Measurements from ENCODE around the gene BPI.
A peak's percentile ranks its signal among the peaks of the same experiment; 100 is the strongest.
"Not testable (repeated sequence)": the region's sequence is repeated elsewhere in the genome, so short reads cannot be mapped to it uniquely, and the experiment has no call there.

BPI gene

DNA sequence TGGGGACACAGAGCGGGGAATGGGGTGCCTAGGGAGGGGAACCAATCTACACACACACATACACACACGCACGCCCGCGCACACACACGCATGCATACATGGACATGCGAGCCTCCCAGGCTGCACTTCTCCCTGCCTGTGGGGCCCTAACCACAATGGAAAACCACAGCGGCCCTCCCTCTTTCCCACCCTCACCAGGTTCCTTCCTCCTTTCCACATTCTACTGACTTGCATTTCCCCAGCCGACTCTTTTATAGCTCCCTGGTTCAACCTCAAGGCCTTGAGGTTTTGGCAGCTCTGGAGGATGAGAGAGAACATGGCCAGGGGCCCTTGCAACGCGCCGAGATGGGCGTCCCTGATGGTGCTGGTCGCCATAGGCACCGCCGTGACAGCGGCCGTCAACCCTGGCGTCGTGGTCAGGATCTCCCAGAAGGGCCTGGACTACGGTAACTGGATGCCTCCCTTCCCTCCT is at the start of gene BPI:
BPI (plus strand) TSS at position 249 of the 472 bp plus-strand sequence; CDS start at position 317, 68 bp downstream.
- DNase-seq, result peak; percentile 100
- in situ Hi-C loops (cut with MboI; ENCODE audit: low pct_unique_long_range_greater_than_20kb, low sequenced_read_pairs), result no loop called here

DNA sequence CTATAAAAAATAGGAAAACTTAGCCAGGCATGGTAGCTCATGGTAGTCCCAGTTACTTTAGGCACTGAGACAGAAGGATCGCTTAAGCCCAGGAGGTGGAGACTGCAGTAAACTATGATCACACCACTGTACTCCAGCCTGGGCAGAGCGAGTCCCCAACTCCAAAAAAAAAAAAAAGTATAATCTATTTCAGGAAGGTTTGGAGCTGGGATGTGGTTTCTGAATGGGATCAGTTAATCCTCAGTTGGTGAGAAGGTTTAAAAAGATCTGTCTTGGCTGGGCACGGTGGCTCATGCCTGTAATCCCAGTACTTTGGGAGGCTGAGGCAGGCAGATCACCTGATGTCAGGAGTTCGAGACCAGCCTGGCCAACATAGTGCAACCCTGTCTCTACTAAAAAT is 49.3 kb upstream of the BPI start:
- DNase-seq; in situ Hi-C loops (cut with MboI; ENCODE audit: low pct_unique_long_range_greater_than_20kb, low sequenced_read_pairs): not testable (repeated sequence)

DNA sequence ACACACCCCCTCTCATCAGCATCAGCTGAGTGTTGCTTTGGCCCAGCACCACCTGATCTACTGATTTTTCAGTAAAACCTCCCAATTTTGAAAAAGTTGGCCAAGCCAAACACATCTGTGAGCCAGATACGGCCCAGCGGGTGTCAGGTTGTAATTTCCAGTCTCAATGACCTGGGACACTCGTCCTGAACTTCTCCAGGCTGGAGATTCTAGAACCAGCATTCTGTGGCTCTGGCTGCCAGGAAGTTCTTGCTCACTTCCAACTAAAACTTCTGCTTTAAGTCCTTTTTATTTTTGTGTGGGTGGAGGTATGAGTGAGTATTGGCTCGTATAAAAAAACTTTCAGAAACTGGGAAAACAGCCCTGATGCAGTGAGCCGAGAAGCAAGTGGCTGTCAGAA is 48.6 kb upstream of the BPI start:
- no peak for DNase-seq
- in situ Hi-C loops (cut with MboI; ENCODE audit: low pct_unique_long_range_greater_than_20kb, low sequenced_read_pairs), result no loop called here

DNA sequence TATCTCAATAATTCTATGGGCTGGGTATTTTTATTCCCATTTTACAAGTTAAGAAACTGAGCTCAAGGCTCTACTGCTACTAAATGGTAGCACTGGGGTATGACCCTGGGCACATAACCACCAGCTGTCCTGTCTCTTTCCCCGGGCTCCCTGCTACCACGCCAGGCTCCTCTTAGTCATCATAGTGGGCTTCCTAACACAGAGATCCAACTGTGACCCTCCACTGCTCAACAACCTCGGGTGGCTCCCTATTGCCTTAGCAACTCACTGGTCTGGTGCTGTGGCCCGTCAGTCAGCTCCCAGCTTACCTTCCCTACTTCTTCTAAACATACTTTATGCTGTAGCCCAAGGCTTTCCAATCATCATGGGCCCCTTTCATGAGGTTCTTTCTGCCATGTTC is 47.9 kb upstream of the BPI start:
- no peak for DNase-seq
- in situ Hi-C loops (cut with MboI; ENCODE audit: low pct_unique_long_range_greater_than_20kb, low sequenced_read_pairs), result no loop called here

DNA sequence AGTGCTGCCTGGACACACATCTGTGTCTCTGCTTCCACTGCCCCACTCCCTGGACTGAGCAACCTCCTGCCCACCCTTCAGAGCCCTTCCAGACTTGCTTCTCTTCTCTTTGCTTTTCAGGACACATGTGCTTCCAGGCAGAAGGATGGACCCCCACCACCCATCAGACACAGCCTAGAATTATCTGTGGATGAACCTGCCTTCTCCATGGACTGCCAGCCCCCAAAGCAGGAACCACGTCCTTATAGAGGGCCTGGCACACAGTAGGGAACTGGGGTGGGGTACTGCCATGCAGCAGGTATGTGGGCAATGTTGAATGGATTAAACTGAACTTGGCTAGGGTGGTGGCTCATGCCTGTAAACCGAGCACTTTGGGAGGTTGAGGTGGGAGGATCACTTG is 47.0 kb upstream of the BPI start:
- no peak for DNase-seq
- in situ Hi-C loops (cut with MboI; ENCODE audit: low pct_unique_long_range_greater_than_20kb, low sequenced_read_pairs), result no loop called here

DNA sequence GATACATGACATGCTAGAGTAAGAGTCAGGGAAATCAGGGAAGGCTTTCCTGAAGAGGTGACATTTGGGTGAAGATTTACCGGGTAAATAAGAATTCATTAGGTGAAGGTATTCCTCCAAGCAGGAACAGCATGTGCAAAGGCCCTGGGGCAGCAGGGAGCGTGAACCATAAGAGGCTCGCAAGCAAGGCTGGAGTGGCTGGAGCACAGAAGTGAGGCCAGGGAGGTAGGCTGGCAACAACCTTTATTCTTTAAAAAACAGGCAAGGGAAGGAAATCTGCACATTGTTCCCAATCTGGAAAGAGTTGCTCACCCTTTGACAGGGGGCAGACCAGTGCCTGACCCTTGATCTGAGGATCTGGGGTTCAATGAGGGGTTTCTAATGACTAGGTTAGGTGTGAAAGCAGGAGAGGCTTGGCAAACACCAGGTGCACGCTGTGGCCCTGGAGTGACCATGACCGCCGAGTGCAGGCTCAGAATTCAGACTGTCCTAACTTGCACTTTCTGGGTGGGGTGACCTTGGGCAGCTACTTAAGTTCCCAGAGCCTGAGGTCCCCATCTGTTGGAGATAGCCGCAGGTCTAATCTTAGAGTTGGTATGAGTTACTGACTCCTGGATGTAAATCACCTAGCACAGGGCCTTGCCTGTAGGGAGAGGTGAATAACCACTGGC is 45.3 kb upstream of the BPI start:
- no peak for DNase-seq
- in situ Hi-C loops (cut with MboI; ENCODE audit: low pct_unique_long_range_greater_than_20kb, low sequenced_read_pairs), result no loop called here

DNA sequence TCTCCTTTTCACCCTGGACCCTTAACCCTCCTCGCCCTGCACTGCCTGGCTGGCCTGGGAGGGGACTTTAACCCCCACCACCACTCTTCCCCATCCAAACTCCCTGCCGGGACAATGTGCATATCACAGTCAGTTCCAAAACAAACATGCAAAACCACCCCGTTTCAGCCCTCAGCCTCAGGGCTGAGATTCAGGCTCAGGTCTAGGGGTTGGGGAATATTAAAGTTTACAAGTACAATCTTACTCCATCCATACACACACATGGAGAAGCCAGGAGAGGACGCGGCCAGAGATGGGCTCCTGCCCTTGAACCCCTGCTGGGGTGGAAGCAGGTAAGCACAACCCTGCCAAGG is 44.0 kb upstream of the BPI start:
- DNase-seq, result no peak
- in situ Hi-C loops (cut with MboI; ENCODE audit: low pct_unique_long_range_greater_than_20kb, low sequenced_read_pairs), result no loop called here

DNA sequence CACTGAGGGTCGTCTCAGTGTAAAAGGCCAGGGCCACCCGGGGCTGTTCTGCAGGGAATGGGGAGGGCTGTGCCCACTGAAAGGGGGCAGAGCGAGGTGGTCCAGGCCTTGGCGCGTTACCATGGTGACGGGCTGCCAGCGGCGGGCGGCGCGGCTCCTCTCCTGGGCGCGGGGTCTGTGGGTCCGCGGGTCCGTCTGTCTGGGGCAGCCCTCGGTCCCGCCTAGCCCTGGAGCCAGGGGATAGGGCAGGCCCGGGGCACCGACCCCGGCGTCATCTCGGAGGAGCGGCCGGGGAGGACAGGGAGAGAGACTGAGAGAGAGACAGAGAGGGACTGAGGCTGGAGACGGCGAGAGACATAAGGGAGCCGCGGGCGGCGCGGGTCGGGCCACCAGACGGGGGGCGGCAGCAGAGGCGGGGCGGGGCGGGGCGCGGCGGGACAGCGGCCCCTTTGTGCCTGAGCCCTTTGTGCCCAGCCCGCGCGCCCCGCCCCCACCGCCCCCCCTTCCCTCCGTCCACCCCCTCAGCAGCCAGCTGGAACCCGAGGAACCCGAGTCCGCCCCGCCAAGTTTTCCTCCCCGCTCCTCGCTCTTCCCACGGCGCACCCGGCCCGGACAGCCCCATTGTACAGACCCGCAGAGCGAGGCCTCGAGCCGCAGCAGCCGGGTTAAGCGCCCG is 43.4 kb upstream of the BPI start, which contains the start of gene KIAA1755:
KIAA1755 (minus strand) TSS at position 358 of the 676 bp plus-strand sequence; CDS start at position 123, 235 bp downstream.
- in situ Hi-C loops (cut with MboI; ENCODE audit: low pct_unique_long_range_greater_than_20kb, low sequenced_read_pairs), result no loop called here
- no peak for DNase-seq

DNA sequence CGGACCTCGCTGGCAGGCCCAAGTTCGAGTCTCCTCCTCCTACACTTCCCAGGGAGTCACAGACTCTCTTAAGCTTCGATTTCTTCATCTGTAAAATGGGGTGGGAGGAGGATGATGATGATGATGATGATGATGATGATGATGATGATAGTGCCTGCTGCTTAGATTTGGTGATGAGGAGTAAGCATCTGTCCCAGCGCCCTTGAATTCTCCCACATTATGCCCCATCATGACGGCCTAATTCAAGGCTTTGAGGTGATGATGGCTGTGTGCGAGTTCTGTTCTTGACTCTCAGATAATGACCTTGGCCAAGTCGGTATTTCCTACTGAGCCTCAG is 42.9 kb upstream of the BPI start:
- no peak for DNase-seq
- in situ Hi-C loops (cut with MboI; ENCODE audit: low pct_unique_long_range_greater_than_20kb, low sequenced_read_pairs), result no loop called here

DNA sequence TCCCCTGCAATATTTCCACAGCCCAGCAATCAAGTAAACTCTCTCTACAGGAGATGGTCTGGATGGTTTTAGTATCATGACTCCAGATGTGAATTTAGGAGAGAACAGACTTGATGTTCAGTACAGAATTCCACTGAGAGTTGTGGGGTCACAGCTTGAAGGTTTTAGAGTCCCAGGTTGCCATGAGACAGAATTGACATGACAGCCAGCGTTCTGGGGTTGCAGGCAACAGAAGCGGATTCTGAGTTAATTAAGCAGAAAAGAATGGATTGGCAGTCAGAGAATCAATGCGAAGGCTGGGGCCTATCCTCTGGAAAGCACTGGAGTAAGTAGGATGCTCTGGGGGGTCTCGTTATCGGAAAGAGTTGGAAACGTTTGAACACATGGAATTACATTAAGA is 41.0 kb upstream of the BPI start:
- in situ Hi-C loops (cut with MboI; ENCODE audit: low pct_unique_long_range_greater_than_20kb, low sequenced_read_pairs), result no loop called here
- no peak for DNase-seq

DNA sequence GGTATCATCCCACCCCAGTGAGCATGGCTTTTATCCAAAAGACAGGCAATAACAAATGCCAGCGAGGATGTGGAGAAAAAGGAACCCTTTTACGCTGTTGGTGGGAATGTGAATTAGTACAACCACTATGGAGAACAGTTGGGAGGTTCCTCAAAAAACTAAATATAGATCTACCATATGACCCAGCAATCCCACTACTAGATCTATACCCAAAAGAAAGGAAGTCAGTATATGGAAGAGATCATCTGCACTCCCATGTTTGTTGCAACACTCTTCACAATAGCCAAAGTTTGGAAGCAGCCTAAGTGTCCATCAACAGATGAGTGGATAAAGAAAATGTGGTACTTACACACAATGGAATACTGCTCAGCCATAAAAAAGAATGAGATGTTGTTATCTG is 37.5 kb upstream of the BPI start:
- no peak for DNase-seq
- in situ Hi-C loops (cut with MboI; ENCODE audit: low pct_unique_long_range_greater_than_20kb, low sequenced_read_pairs), result no loop called here

DNA sequence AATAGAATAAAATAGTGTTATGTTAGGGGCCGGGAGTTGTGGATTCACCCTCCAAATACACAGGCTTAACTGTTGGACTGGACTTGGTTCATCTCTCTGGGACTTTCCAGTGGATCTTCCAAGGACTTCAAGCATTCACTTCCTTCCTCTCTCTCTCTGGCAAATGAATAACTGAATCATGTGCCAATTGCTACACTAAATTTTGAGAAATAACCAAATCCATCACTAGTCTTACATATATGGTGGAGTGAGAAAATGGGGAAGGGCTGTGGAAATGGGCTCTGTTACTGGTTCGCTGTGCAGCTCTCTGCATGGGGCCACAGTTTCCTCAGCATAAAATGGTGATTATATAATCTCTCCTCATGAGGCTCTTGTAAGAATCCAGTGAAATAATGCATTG is 36.7 kb upstream of the BPI start:
- DNase-seq, result no peak
- in situ Hi-C loops (cut with MboI; ENCODE audit: low pct_unique_long_range_greater_than_20kb, low sequenced_read_pairs), result no loop called here

DNA sequence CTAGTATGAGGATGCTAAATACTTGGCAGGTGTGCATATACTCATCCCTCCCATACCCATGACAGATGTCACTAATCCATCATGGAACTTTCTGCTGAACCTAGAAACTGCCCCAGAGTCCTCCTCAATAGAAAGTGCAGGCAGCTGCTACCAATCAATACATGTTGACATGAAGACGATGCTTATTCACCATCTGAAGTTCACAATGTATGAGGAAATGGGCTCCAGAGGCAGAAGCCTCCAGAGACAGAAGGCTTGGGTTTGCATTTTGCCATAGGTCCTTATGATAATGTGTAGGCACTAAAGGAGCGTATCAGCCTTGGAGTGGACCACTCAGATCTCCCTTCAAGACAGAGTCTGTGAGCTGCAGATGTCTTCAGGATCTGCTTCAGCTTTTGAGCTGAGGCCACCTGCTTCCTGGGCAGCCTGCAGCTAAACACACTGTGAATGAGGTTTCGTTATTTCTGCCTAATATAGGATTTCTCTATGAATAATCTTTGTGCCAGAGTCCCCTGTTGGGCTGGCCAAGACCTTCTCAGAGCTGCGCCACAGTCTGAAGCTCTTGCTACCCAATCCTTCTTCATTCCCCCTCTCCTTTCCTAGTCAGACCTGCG is 35.9 kb upstream of the BPI start:
- in situ Hi-C loops (cut with MboI; ENCODE audit: low pct_unique_long_range_greater_than_20kb, low sequenced_read_pairs), result no loop called here
- no peak for DNase-seq

DNA sequence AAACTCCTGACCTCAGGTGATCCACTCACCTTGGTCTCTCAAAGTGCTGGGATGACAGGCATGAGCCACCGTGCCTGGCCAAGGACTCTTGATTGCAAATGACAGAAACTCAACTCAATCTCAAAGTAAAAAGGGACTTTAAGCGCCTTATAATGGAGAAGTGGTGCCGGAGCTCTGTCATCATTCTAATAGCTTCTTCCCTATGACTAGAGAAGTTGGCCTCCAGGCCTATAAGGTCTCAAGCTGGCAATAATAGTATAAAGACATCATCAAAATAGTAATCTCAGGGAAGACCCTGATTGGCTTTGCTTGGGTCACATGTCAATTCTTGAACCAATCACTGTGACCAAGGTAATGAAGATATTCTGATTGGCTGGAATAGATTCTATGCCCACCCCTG is 34.9 kb upstream of the BPI start:
- in situ Hi-C loops (cut with MboI; ENCODE audit: low pct_unique_long_range_greater_than_20kb, low sequenced_read_pairs), result no loop called here
- no peak for DNase-seq

DNA sequence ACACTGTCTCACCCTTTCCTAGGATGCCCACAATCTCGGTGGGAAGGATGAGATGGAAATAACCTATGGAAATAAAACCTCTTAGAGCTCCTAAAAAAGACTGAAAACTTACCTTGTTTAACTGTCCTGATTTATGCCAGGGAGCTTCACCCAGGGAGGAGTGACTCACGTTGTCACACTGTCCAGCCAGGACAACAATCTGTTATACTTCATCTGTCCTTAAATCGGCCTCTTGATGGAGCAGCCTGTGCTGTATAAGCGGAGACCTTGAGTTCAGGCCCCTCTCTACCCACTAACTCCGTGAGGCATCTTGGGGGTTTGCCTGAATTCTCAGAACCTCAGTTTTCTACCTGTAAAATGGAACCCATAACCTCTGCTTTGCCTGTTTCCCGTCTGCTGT is 34.2 kb upstream of the BPI start:
- DNase-seq, result no peak
- in situ Hi-C loops (cut with MboI; ENCODE audit: low pct_unique_long_range_greater_than_20kb, low sequenced_read_pairs), result no loop called here

DNA sequence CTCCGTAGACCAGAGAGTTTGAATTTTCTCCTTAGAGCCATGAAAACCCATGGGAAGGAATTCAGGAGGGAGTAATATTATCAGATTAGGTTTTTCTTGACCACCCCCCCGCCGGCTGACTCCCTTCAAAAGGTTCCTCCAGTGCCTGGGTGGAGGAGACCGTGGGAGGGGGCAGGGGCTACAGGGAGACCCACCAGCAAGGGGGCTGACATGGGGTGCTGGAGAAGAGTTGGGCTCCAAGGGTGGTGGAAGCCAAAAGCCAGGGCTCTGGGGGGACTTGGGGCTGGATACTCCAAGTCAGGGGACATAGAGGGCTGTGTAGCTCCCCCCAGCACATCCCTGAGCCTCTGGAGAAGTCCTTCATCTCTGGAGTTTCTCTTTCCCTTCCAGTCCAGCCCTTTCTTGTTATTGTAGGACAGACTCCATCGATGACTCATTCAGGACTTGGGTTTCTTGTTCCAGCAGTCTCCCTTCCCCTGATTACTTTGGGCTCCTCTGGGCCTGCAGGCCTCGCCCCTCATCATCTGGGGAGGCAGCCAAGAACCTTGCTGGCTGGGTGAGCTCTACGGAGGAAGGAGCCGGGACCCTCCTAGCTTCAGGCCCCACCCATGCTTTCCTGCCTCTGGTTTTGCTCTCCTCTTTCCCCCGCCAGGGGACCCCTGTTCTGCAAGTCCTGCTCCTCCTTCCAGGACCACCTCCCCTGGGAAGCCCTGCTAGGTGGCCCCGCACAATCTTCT is 32.9 kb upstream of the BPI start:
- no peak for DNase-seq
- in situ Hi-C loops (cut with MboI; ENCODE audit: low pct_unique_long_range_greater_than_20kb, low sequenced_read_pairs), result no loop called here

DNA sequence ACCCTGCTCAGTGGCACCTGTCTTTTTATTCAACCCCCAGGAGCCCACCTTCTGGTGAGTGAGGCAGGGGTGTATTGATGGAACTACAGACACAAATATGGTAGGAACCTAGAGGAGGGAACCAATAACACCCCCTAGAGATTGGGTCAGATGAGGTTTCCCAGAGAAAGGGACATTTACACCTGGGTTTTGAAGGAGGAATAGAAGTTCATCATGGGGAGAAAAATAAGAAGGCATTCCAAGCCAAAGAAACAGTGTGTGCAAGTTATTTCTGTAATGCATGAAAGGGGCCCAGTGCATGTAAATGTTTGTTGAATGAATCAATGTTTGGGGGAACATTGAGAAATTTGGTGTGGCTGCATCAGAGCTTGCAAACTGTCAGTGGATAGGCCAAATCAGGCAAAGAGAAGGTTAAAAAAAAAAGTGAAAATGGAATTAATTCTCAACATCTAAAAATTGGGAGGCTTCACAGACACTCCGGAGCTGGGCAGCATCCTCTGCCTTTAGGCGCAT is 32.3 kb upstream of the BPI start:
- in situ Hi-C loops (cut with MboI; ENCODE audit: low pct_unique_long_range_greater_than_20kb, low sequenced_read_pairs), result no loop called here
- DNase-seq, result no peak

DNA sequence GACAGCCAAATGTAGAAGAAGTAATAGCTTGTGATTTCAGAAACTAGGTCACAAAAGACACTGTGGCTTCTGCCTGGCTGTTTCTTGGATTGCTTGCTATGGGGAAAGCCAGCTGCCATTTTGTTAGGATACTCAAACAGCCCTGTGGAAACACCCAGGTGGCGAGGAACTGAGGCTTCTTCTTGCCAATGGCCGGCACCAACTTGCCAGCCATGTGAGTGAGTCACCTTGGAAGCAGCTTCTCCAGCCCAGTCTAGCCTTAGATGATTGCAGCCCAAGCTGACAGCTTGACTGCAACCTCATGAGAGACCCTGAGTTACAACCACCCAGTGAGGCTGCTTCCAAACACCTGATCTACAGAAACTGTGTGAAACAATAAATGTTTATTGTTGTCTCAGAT is 31.6 kb upstream of the BPI start:
- in situ Hi-C loops (cut with MboI; ENCODE audit: low pct_unique_long_range_greater_than_20kb, low sequenced_read_pairs), result no loop called here
- no peak for DNase-seq

DNA sequence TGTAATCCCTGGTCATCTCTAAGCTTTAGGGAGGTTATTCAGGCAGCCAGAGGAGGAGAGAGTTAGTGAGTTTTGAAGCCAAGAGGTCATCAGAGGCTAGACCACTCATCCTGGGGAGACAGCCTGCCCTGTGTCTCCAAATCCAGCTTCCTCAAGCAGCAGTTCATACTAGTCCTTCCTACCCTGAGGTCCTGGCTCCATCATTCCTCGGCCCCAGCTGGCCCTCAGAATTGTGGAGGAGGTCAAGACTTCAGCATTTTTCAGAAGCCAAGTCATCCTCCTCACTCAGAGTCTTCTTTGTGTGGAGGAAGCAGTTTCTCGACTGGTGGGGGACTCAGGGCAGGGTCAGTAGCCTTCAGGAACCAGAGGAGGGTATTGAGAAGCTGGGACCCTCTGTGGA is 31.0 kb upstream of the BPI start:
- DNase-seq, result no peak
- in situ Hi-C loops (cut with MboI; ENCODE audit: low pct_unique_long_range_greater_than_20kb, low sequenced_read_pairs), result no loop called here

Data from KBM-7 (cell line).